Fibroblast of the aortic adventitia (primary cell): ENCODE results near the gene NR5A2. TPM values are rescaled to one million over a fixed set of nuclear protein-coding genes. Genes with fewer than 3 reads are reported as not detected.
"Not testable (repeated sequence)": the region's sequence is repeated elsewhere in the genome, so short reads cannot be mapped to it uniquely, and the experiment has no call there.

Source experiments
- DNase-seq: peaks from one replicate; pipeline ENCODE4 v3.0.0-alpha.2; 2010; ENCODE audit warnings: low read depth
- H3K4me3 ChIP-seq: 2 replicates; pipeline ENCODE4 v1.5.1; 2011; ENCODE audit warnings: low read depth, mild to moderate bottlenecking, control low read depth, low read length, moderate library complexity
- total RNA-seq: library from RNA; depleted of rRNA; stranded (reverse); fragments of >200 nt; gene quantifications from 2 replicates; pipeline ENCODE4 v1.2.3, GENCODE V29; 2012; ENCODE audit warnings: low replicate concordance
- TF ChIP-seq, protein P1 (sequence below): IDR thresholded peaks from 2 replicates; pipeline ENCODE4 v1.5.1; 2011; ENCODE audit warnings: mild to moderate bottlenecking, low read length, control low read depth, inconsistent platforms; ENCODE audit not compliant: insufficient read depth

NR5A2 gene
- total RNA-seq, 1 donor, result 11.5 TPM

DNA sequence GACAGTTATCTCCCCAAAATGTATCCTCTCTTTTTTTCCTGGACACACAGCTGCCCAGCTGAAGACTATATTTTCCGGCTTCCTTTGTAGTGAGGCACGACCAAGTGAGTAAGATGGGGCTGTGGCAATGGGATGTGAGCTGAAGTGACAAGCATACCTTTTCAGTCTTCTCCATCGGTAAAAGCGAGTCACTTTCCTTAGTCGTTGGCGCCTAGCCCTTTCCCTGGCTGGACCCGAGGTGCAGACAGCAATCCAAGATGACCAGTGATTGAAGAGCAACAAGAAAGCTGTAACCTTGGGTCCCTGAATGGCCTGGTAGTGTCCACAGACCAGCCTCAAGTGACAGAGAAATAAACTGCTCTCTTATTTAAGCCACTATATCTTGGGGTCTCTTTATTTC lies 155.2 kb downstream of the NR5A2 start:
- no peak for DNase-seq
- TF ChIP-seq, protein P1, sequence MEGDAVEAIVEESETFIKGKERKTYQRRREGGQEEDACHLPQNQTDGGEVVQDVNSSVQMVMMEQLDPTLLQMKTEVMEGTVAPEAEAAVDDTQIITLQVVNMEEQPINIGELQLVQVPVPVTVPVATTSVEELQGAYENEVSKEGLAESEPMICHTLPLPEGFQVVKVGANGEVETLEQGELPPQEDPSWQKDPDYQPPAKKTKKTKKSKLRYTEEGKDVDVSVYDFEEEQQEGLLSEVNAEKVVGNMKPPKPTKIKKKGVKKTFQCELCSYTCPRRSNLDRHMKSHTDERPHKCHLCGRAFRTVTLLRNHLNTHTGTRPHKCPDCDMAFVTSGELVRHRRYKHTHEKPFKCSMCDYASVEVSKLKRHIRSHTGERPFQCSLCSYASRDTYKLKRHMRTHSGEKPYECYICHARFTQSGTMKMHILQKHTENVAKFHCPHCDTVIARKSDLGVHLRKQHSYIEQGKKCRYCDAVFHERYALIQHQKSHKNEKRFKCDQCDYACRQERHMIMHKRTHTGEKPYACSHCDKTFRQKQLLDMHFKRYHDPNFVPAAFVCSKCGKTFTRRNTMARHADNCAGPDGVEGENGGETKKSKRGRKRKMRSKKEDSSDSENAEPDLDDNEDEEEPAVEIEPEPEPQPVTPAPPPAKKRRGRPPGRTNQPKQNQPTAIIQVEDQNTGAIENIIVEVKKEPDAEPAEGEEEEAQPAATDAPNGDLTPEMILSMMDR, result no peak
- no peak overlapping the region for H3K4me3 ChIP-seq

DNA sequence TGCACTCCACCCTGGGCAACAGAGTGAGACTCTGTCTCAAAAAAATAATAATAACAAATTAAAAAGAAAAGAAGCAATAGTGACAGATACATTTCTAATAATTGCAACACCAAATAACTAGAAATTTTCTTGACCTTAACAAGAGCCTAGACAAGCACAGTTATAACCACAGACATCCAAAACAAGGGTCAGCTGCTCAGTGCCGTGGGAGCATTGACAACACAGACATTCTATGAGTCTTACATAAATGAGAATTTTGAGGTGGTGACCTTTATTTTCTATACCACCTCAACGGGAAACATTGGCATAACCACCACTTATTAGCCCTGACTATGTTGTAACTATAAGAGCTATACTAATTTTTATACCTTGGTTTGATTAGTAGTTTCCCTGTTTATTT lies 156.1 kb downstream of the NR5A2 start:
- TF ChIP-seq, protein P1, result no peak
- DNase-seq, result no peak

DNA sequence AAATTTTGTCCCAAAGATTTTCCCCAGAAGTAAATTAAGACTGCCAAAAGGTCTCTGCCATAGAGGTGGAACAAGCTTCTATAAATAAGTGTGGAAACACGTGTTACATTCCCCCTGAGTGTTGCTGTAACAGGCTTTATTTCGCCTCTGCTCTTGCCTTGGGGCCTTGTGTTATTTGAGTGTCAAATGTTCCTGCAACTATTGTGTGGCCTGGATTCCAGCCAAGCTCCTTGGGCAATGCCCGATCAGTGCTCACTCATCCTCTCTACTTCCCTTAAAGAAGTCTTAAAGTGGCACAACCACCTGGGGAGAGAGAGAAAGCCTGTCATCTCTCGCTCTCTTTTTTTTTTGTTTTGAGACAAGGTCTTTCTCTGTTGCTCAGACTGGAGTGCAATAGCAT lies 156.7 kb downstream of the NR5A2 start:
- no peak overlapping the region for H3K4me3 ChIP-seq
- TF ChIP-seq, protein P1, result no peak
- peak; percentile 84 for DNase-seq

More for the DNA sequence above, 156.1 kb downstream of the NR5A2 start:
- no peak overlapping the region for H3K4me3 ChIP-seq

DNA sequence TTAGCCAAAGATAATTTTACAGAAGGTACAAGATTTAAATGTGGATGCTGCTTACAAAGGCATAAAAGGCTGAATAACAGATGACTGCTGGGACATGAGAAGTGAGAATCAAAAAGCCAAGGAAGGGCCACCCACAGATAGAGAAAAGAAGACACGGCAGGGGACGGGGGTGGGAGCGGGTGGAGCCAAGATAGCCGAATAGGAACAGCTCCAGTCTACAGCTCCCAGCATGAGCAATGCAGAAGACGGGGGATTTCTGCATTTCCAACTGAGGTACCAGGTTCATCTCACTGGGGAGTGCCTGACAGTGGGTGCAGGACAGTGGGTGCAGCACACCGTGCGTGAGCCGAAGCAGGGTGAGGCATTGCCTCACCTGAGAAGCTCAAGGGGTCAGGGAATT lies 157.7 kb downstream of the NR5A2 start:
- H3K4me3 ChIP-seq, DNase-seq: not testable (repeated sequence)

DNA sequence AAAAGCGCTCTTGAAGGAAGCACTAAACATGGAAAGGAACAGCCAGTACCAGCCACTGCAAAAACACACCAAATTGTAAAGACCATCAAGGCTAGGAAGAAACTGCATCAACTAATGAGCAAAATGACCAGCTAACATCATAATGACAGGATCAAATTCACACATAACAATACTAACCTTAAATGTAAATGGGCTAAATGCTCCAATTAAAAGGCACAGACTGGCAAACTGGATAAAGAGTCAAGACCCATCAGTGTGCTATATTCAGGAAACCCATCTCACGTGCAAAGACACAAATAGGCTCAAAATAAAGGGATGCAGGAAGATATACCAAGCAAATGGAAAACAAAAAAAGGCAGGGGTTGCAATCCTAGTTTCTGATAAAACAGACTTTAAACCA lies 159.8 kb downstream of the NR5A2 start:
- H3K4me3 ChIP-seq, DNase-seq: not testable (repeated sequence)

DNA sequence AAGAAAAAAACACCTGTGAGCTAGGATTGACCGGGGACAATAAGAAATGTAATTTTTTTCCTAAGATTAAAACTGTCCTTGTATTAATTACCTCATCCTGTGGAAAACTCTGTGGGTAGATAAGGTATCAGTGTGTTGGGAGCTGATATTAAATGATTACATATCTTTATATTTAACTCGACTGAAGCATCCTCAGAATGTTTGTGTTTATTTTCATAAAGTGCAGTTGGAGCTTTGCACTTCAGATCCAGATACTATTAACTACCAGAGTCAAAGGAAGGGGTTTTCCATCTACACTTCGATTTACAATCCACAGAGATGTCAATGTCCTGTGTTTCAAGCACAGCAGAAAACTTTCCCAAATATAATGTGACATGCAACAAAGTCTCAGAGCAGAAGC lies 164.5 kb downstream of the NR5A2 start:
- H3K4me3 ChIP-seq, result no peak overlapping the region
- no peak for DNase-seq
- TF ChIP-seq, protein P1, result no peak

DNA sequence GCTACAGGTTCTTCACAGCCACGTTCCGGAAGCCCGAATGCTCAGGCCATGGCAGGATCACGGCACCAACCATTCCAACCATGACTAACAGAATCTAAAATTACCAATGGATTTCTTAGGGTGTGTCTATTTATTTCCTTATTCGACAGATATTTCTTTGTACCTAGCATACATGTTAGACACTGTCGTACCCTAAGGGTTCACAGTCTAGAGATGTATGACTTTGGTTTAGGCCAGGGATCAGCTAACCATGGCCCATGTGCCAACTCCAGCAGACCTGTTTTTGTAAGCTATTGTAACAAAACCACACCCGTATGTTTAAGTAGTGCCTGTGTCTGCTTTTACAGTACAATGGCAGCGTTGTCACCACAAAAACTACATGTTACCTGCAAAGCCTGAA lies 167.0 kb downstream of the NR5A2 start:
- no peak overlapping the region for H3K4me3 ChIP-seq
- TF ChIP-seq, protein P1, result no peak
- no peak for DNase-seq

DNA sequence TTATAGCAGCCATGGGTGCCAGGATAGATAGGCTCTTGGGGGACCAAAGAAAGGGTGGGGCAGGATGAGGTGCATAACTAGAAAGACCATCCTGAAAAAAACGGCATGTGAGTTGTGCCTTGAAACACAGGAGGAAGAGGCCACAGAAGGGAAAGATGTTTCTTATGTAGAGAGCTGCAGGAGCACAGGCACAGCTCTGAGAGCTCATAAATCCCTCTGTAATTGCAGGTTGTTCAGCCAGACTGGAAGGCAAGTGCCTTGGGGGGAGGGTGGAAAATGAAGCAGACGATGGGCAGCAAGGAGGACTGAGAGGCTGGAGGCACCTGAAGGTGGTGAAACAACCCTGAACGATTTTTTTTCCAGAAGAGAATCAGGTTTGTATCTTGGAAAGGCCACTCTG lies 170.7 kb downstream of the NR5A2 start:
- no peak overlapping the region for H3K4me3 ChIP-seq
- TF ChIP-seq, protein P1, result no peak
- DNase-seq, result no peak
